Natural killer cell (primary cell): ENCODE data around the gene MATN1. TPM values are rescaled to one million over a fixed set of nuclear protein-coding genes. Genes with fewer than 3 reads are reported as not detected.

ENCODE experiments used
- ATAC-seq, 3 donors: fragments of 150-1000 bp in 2 of 3; fragments of 200-7000 bp in 1 of 3; cut with Tn5 transposase; 1 replicate in 1 of 3; 2 replicates in 2 of 3; pipeline ENCODE4 v1.10.0; 2021; ENCODE audit warnings: mild to moderate bottlenecking in 2 of 3, moderate library complexity in 2 of 3
- DNase-seq, 2 donors: peaks; one replicate each; pipeline versions ENCODE4 v3.0.0 to v3.0.0-alpha.2; 2013 to 2021; ENCODE audit warnings: mixed read lengths in 1 of 2
- H3K27ac ChIP-seq: one replicate; pipeline ENCODE4 v1.5.1; 2013; ENCODE audit warnings: mild to moderate bottlenecking, low read length
- H3K27me3 ChIP-seq: one replicate; pipeline ENCODE4 v1.6.1; 2013; ENCODE audit warnings: low read length; ENCODE audit not compliant: control insufficient read depth, insufficient read depth
- H3K36me3 ChIP-seq: one replicate; pipeline ENCODE4 v1.6.1; 2013; ENCODE audit warnings: low read length; ENCODE audit not compliant: control insufficient read depth, insufficient read depth
- H3K4me1 ChIP-seq: one replicate; pipeline ENCODE4 v1.6.1; 2013; ENCODE audit warnings: low read length; ENCODE audit not compliant: control insufficient read depth, insufficient read depth
- H3K4me3 ChIP-seq: one replicate; pipeline ENCODE4 v1.5.1; 2013; ENCODE audit warnings: low read length
- H3K9me3 ChIP-seq: one replicate; pipeline ENCODE4 v1.6.1; 2013; ENCODE audit warnings: low read length; ENCODE audit not compliant: control insufficient read depth, insufficient read depth
- H3K27ac Mint-ChIP-seq, 2 donors: one replicate each; pipeline ENCODE4 v1.8.0; 2022; ENCODE audit warnings: mild to moderate bottlenecking in 2 of 2, mixed read lengths in 2 of 2, moderate library complexity in 1 of 2
- H3K27me3 Mint-ChIP-seq, 2 donors: one replicate each; pipeline ENCODE4 v1.8.0; 2022; ENCODE audit warnings: low read depth in 2 of 2, mixed read lengths in 2 of 2
- H3K36me3 Mint-ChIP-seq: one replicate; pipeline ENCODE4 v1.8.0; 2022; ENCODE audit warnings: mixed read lengths
- H3K4me1 Mint-ChIP-seq, 2 donors: one replicate each; pipeline ENCODE4 v1.8.0; 2022; ENCODE audit warnings: mixed read lengths in 2 of 2
- H3K4me3 Mint-ChIP-seq: one replicate; pipeline ENCODE4 v1.8.0; 2022; ENCODE audit warnings: mild to moderate bottlenecking, moderate library complexity, mixed read lengths
- H3K9me3 Mint-ChIP-seq, 2 donors: one replicate each; pipeline ENCODE4 v1.8.0; 2022; ENCODE audit warnings: mixed read lengths in 2 of 2
- WGBS: methylation state at CpG from one replicate; pipeline ENCODE4 v1.1.7; 2013; ENCODE audit warnings: missing lambda C conversion rate; ENCODE audit not compliant: insufficient coverage; 5-methylcytosine and 5-hydroxymethylcytosine counted together
- intact Hi-C: fragments of 100-400 bp; cut with micrococcal nuclease; formaldehyde crosslinking; loops from one replicate; pipeline ENCODE4 v1.14.2; 2022
- total RNA-seq, 4 donors: library from RNA; stranded (reverse); fragments of 120-200 nt in 1 of 4; gene quantifications; one replicate each; pipeline versions ENCODE4 v1.2.3 to v1.2.4, GENCODE V29; 2013 to 2022
- TF ChIP-seq, protein P1 (sequence below): fragments of 200-600 bp; IDR thresholded peaks from one replicate; pipeline ENCODE4 v1.8.0; 2022; ENCODE audit warnings: antibody characterized with exemption

The MATN1 gene
- total RNA-seq, 3 donors from 2014 or later (not counting 1 experiment from before 2014, with no cell fraction given), result 0.93 to 1.7 (median 1.2) TPM

DNA sequence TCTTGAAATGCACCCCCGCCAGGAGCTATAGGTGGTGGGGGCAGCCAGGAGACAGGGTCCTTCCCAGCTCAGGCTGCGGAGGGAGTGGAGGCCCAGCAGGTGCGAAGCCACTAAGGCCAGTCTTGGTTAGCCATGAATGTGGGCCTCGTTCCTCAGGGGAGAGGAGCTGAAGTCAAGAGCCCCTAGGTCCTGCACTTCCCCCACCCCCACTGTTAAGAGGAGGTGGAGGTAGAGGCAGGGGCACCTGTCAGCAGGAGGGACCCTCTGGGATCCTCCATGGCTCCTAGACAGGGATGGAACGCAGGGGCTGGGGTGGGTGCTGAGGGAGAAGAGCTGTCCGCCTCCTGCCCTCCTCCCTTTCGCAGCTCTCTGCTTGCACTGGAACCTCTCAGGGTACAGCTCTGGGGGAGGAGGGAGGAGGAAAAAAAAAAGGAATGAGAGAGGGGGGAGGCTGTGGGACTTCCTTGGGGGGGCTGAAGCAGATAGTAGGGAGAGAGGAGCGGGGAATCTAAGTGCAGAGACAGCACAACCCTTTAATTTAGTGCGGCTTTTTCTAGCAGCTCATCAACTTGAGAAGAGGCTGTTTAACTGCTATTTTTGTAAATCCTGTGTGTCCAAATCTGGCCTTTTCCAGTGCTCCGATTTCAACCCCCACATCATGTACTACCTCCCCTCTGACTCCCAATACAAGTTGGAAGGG lies 37.0 kb downstream of the MATN1 start:
- WGBS, result 81% methylated on average over 8 of the region's 10 CpGs
- Mint-ChIP-seq H3K4me1 (peaks cover 9 to 10% of the 10 kb centered on the region in 2 donors), H3K9me3 (no peaks in the 10 kb centered on the region), H3K27ac (no peak overlapping the region), H3K36me3 (no peaks in the 10 kb centered on the region), H3K4me3 (peak overlapping the region; percentile 65), H3K27me3 (peaks cover 48 to 58% of the 10 kb centered on the region in 2 donors)
- Histone ChIP-seq H3K36me3 (no peaks in the 10 kb centered on the region), H3K9me3 (no peaks in the 10 kb centered on the region), H3K27ac (no peak overlapping the region), H3K27me3 (peaks cover 27% of the 10 kb centered on the region), H3K4me3 (no peak overlapping the region), H3K4me1 (peaks cover 12% of the 10 kb centered on the region)
- TF ChIP-seq, protein P1, sequence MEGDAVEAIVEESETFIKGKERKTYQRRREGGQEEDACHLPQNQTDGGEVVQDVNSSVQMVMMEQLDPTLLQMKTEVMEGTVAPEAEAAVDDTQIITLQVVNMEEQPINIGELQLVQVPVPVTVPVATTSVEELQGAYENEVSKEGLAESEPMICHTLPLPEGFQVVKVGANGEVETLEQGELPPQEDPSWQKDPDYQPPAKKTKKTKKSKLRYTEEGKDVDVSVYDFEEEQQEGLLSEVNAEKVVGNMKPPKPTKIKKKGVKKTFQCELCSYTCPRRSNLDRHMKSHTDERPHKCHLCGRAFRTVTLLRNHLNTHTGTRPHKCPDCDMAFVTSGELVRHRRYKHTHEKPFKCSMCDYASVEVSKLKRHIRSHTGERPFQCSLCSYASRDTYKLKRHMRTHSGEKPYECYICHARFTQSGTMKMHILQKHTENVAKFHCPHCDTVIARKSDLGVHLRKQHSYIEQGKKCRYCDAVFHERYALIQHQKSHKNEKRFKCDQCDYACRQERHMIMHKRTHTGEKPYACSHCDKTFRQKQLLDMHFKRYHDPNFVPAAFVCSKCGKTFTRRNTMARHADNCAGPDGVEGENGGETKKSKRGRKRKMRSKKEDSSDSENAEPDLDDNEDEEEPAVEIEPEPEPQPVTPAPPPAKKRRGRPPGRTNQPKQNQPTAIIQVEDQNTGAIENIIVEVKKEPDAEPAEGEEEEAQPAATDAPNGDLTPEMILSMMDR, result no peak
- intact Hi-C loops, result no loop called here
- ATAC-seq (no peak), DNase-seq (no peak)

DNA sequence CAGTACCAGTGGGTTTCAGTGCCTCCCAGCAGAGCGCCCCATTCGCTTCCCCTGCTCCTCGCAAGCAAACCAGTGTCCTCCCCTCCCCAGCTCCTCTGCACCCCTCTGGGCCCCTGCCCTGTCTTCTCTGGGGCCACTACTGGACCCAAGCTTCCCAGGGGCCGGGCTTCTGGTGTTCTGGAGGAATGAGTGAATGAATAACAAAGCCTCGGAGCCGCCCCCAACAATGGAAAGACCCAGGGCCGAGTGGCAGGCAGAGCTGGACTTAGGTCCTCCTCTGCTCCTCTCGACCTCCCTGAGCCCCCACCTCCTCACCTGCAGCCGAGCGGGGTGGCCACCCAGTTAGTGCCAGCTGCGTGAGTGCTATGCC lies 37.6 kb downstream of the MATN1 start:
- Mint-ChIP-seq H3K27ac (no peak overlapping the region), H3K9me3 (no peaks in the 10 kb centered on the region), H3K4me1 (peaks cover 9 to 10% of the 10 kb centered on the region in 2 donors), H3K4me3 (peak overlapping the region; percentile 65), H3K27me3 (peaks cover 48 to 59% of the 10 kb centered on the region in 2 donors), H3K36me3 (no peaks in the 10 kb centered on the region)
- DNase-seq, result no peak
- intact Hi-C loops, result no loop called here
- H3K27me3 ChIP-seq, result peaks cover 27% of the 10 kb centered on the region
- 26% methylated on average over 11 of the region's 11 CpGs for WGBS
- H3K27ac ChIP-seq, result no peak overlapping the region
- TF ChIP-seq, protein P1, result no peak
- ATAC-seq, result no peak
- peaks cover 12% of the 10 kb centered on the region for H3K4me1 ChIP-seq
- no peak overlapping the region for H3K4me3 ChIP-seq
- H3K36me3 ChIP-seq, result no peaks in the 10 kb centered on the region
- H3K9me3 ChIP-seq, result no peaks in the 10 kb centered on the region

DNA sequence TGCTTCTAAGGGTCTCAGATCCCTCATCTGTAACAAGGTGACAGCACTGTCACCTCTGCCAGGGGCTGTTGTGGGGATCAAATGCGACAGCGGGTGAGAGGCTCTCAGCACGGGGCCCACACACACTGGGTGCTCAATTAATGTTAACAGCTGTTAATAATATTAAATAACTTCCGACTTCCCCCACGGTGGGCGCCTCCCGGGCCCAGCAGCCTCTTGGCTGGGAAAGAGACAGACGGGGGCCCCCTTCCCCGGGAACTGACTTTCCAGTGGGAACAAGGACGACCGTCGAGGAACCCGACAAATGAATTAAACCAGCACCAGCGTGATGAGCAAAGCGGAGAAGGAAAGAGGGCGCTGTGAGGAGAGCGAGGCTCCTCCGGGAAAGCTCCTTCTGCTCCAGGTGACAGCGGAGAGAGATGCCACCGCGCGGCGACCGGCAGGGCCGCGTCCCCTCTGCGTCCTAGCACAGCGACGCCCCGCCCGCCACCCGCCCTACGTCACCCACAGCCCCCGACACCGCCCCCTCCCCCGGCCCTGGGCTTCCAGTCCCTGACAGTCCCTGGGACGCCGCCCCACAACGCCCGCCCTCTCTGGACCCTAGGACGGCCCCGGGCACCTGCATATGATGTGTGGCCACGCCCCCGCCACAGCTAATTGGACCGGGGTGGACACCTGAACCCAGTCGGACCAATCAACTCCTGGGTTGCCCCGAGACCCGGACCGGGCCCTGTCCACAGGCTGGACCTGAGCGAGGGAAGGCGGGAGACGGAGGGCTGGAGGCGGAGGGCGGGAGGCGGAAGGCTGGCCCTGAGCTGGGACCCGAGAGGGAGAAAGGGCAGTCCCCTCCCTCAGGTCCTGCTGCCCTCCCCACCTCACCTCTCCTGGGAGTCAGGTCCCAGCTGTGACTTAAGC lies 38.2 kb downstream of the MATN1 start:
- no peak overlapping the region for H3K27ac Mint-ChIP-seq
- WGBS, result 9% methylated on average over 55 of the region's 56 CpGs
- no peaks in the 10 kb centered on the region for H3K36me3 Mint-ChIP-seq
- TF ChIP-seq, protein P1, result no peak
- Histone ChIP-seq H3K27ac (no peak overlapping the region), H3K27me3 (peaks cover 26% of the 10 kb centered on the region), H3K4me3 (no peak overlapping the region), H3K4me1 (peaks cover 12% of the 10 kb centered on the region), H3K9me3 (no peaks in the 10 kb centered on the region), H3K36me3 (no peaks in the 10 kb centered on the region)
- H3K4me3 Mint-ChIP-seq, result peak overlapping the region; percentile 84
- intact Hi-C loops, result no loop called here
- DNase-seq (peak in 1 of 2 donors; percentile 35), ATAC-seq (peak; percentile 25 to 85 (median 70))
- H3K27me3 Mint-ChIP-seq, result peaks cover 48 to 59% of the 10 kb centered on the region in 2 donors
- peaks cover 9 to 10% of the 10 kb centered on the region in 2 donors for H3K4me1 Mint-ChIP-seq
- no peaks in the 10 kb centered on the region for H3K9me3 Mint-ChIP-seq
